HEK293 (cell line): ENCODE data around the gene TLE4.

ENCODE experiments used
- CTCF ChIA-PET: fragments of 350-600 bp; formaldehyde crosslinking; extraction: SDS; loops from one replicate; lab custom pipeline; 2021; ENCODE audit warnings: antibody characterized with exemption; lab: Yijun Ruan, JAX
- POLR2A ChIA-PET: fragments of 300-600 bp; formaldehyde crosslinking; extraction: SDS; loops from one replicate; lab custom pipeline; 2020; ENCODE audit warnings: antibody characterized with exemption, inconsistent platforms; lab: Yijun Ruan, JAX
- H3K27ac ChIP-seq: fragments of 200-500 bp; sonication (Bioruptor generic); 2 replicates; pipeline ENCODE4 v1.5.1; 2014; ENCODE audit warnings: low read depth, low read length, control low read depth, inconsistent platforms; ENCODE audit errors: extremely low read depth
- H3K36me3 ChIP-seq, 2 experiments: fragments of 200-500 bp in 1 of 2; sonication (Bioruptor generic) in 1 of 2; 1 replicate in 1 of 2; 2 replicates in 1 of 2; pipeline ENCODE4 v1.5.1; 2014 to 2017; ENCODE audit warnings: inconsistent platforms in 2 of 2, low read length in 2 of 2; ENCODE audit not compliant: control insufficient read depth in 2 of 2, insufficient read depth in 1 of 2
- H3K4me1 ChIP-seq: fragments of 200-500 bp; sonication (Bioruptor generic); 2 replicates; pipeline ENCODE4 v1.5.1; 2014; ENCODE audit warnings: mild to moderate bottlenecking, low read length, inconsistent platforms; ENCODE audit not compliant: control insufficient read depth, insufficient read depth
- H3K4me3 ChIP-seq: 2 replicates; pipeline ENCODE4 v1.5.1; 2011; ENCODE audit warnings: low read depth, mild to moderate bottlenecking, control low read depth, low read length, moderate library complexity
- H3K9me3 ChIP-seq: fragments of 200-500 bp; sonication (Bioruptor generic); 2 replicates; pipeline ENCODE4 v1.5.1; 2014; ENCODE audit warnings: low read depth, low read length, inconsistent platforms; ENCODE audit not compliant: control insufficient read depth, insufficient read depth
- ATF2 ChIP-seq: fragments of 450-650 bp; formaldehyde crosslinking; IDR thresholded peaks from 2 replicates; pipeline ENCODE4 v1.5.1; 2016; ENCODE audit warnings: missing biosample characterization, missing genetic modification characterization, low read depth
- CTCF ChIP-seq: fragments of 450-650 bp; formaldehyde crosslinking; IDR thresholded peaks from 2 replicates; pipeline ENCODE4 v1.5.1; 2016; ENCODE audit warnings: missing biosample characterization, missing genetic modification characterization
- HOXD13 ChIP-seq: sonication (generic); formaldehyde crosslinking; IDR thresholded peaks from 2 replicates; pipeline ENCODE4 v1.8.0; 2022; ENCODE audit warnings: missing genetic modification reagents, borderline replicate concordance
- MEIS1 ChIP-seq: sonication (generic); formaldehyde crosslinking; IDR thresholded peaks from 2 replicates; pipeline ENCODE4 v1.8.1; 2022; ENCODE audit warnings: missing genetic modification reagents, mild to moderate bottlenecking, borderline replicate concordance
- SALL2 ChIP-seq: fragments of 450-650 bp; formaldehyde crosslinking; IDR thresholded peaks from 2 replicates; pipeline ENCODE4 v1.5.0; 2017; ENCODE audit warnings: missing biosample characterization, mild to moderate bottlenecking, missing genetic modification characterization, borderline replicate concordance
- TCF7L2 ChIP-seq: IDR thresholded peaks from 2 replicates; pipeline ENCODE4 v1.6.1; 2011; ENCODE audit warnings: low read depth, mild to moderate bottlenecking, inconsistent platforms, low read length, moderate library complexity, borderline replicate concordance
- ZBTB48 ChIP-seq: fragments of 450-650 bp; formaldehyde crosslinking; IDR thresholded peaks from 2 replicates; pipeline ENCODE4 v1.5.1; 2016; ENCODE audit warnings: missing biosample characterization, missing genetic modification characterization
- ZBTB7A ChIP-seq: fragments of 450-650 bp; formaldehyde crosslinking; IDR thresholded peaks from 2 replicates; pipeline ENCODE4 v1.5.1; 2016; ENCODE audit warnings: low read depth, missing biosample characterization, missing genetic modification characterization
- ZNF10 ChIP-seq: fragments of 450-650 bp; formaldehyde crosslinking; IDR thresholded peaks from 2 replicates; pipeline ENCODE4 v1.5.1; 2017; ENCODE audit warnings: missing biosample characterization, missing genetic modification characterization
- ZNF112 ChIP-seq: fragments of 450-650 bp; formaldehyde crosslinking; IDR thresholded peaks from 2 replicates; pipeline ENCODE4 v1.5.0; 2017; ENCODE audit warnings: missing biosample characterization, missing genetic modification characterization
- ZNF174 ChIP-seq: fragments of 450-650 bp; formaldehyde crosslinking; IDR thresholded peaks from 2 replicates; pipeline ENCODE4 v1.5.0; 2017; ENCODE audit warnings: missing biosample characterization, mild to moderate bottlenecking, missing genetic modification characterization
- ZNF175 ChIP-seq: fragments of 450-650 bp; formaldehyde crosslinking; IDR thresholded peaks from 2 replicates; pipeline ENCODE4 v1.5.1; 2016; ENCODE audit warnings: missing biosample characterization, missing genetic modification characterization
- ZNF23 ChIP-seq: fragments of 450-650 bp; formaldehyde crosslinking; IDR thresholded peaks from 2 replicates; pipeline ENCODE4 v1.5.1; 2016; ENCODE audit warnings: missing biosample characterization, missing genetic modification characterization, borderline replicate concordance
- ZNF416 ChIP-seq: fragments of 450-650 bp; formaldehyde crosslinking; IDR thresholded peaks from 2 replicates; pipeline ENCODE4 v1.5.1; 2016; ENCODE audit warnings: missing biosample characterization, missing genetic modification characterization
- ZNF426 ChIP-seq: fragments of 450-650 bp; formaldehyde crosslinking; IDR thresholded peaks from 2 replicates; pipeline ENCODE4 v1.5.1; 2017; ENCODE audit warnings: missing biosample characterization, missing genetic modification characterization, mild to moderate bottlenecking, inconsistent platforms, moderate library complexity
- ZNF501 ChIP-seq: fragments of 450-650 bp; formaldehyde crosslinking; IDR thresholded peaks from 2 replicates; pipeline ENCODE4 v1.5.1; 2016; ENCODE audit warnings: missing biosample characterization, missing genetic modification characterization
- ZNF518A ChIP-seq: fragments of 450-650 bp; formaldehyde crosslinking; conservative IDR thresholded peaks from 2 replicates; pipeline ENCODE4 v1.5.1; 2016; ENCODE audit warnings: low read depth, missing biosample characterization, missing genetic modification characterization
- ZNF529 ChIP-seq: fragments of 450-650 bp; formaldehyde crosslinking; IDR thresholded peaks from 2 replicates; pipeline ENCODE4 v1.5.1; 2017; ENCODE audit warnings: missing genetic modification characterization, missing biosample characterization; ENCODE audit not compliant: insufficient replicate concordance
- ZNF530 ChIP-seq: fragments of 450-650 bp; formaldehyde crosslinking; IDR thresholded peaks from 2 replicates; pipeline ENCODE4 v1.5.1; 2016; ENCODE audit warnings: low read depth, missing biosample characterization, missing genetic modification characterization
- ZNF544 ChIP-seq: fragments of 450-650 bp; formaldehyde crosslinking; IDR thresholded peaks from 2 replicates; pipeline ENCODE4 v1.5.0; 2017; ENCODE audit warnings: missing biosample characterization, missing genetic modification characterization
- ZNF560 ChIP-seq: fragments of 450-650 bp; formaldehyde crosslinking; IDR thresholded peaks from 2 replicates; pipeline ENCODE4 v1.5.1; 2017; ENCODE audit warnings: missing biosample characterization, missing genetic modification characterization, borderline replicate concordance
- ZNF621 ChIP-seq: fragments of 450-650 bp; formaldehyde crosslinking; IDR thresholded peaks from 2 replicates; pipeline ENCODE4 v1.5.1; 2017; ENCODE audit warnings: missing biosample characterization, missing genetic modification characterization
- ZNF747 ChIP-seq: fragments of 450-650 bp; formaldehyde crosslinking; IDR thresholded peaks from 2 replicates; pipeline ENCODE4 v1.5.1; 2016; ENCODE audit warnings: missing biosample characterization, missing genetic modification characterization
- ZNF777 ChIP-seq: fragments of 450-650 bp; formaldehyde crosslinking; IDR thresholded peaks from 2 replicates; pipeline ENCODE4 v1.5.1; 2017; ENCODE audit warnings: missing biosample characterization, missing genetic modification characterization, borderline replicate concordance
- ZXDB ChIP-seq: fragments of 450-650 bp; formaldehyde crosslinking; IDR thresholded peaks from 2 replicates; pipeline ENCODE4 v1.5.1; 2016; ENCODE audit warnings: missing biosample characterization, missing genetic modification characterization

Gene TLE4

GRCh38 chr9:79709743-79710674, 138.2 kb downstream of the TLE4 start:
- H3K4me1 ChIP-seq, result no peaks in the 10 kb centered on the region
- TF ChIP-seq SALL2 (tag by site-specific recombination) (no peak), ZNF747 (tag by site-specific recombination) (no peak), ZNF426 (tag by site-specific recombination) (no peak), ZNF530 (tag by site-specific recombination) (no peak), ATF2 (tag by site-specific recombination) (no peak), ZNF10 (tag by site-specific recombination) (no peak), ZNF501 (tag by site-specific recombination) (no peak), CTCF (tag by site-specific recombination) (no peak), ZNF175 (tag by site-specific recombination) (no peak), ZNF777 (tag by site-specific recombination) (no peak), ZNF416 (no peak)
- H3K36me3 ChIP-seq, result peaks cover 0 to 98% of the 10 kb centered on the region in 2 experiments; a peak in 1 of 3 replicates
- CTCF ChIA-PET, result interaction anchor here (0.5 to 0.6 kb wide), 2 partner anchors 95 to 577 kb away, joined by 3 read pairs; no protein-coding TSS in a partner anchor
- H3K4me3 ChIP-seq, result no peak overlapping the region
- POLR2A ChIA-PET, result no interaction called here
- H3K9me3 ChIP-seq, result no peaks in the 10 kb centered on the region
- H3K27ac ChIP-seq, result no peak overlapping the region

- H3K36me3 ChIP-seq, result peaks cover 0 to 98% of the 10 kb centered on the region in 2 experiments; a peak in 1 of 3 replicates
- H3K27ac ChIP-seq, result no peak overlapping the region
- CTCF ChIA-PET, result interaction anchor here (0.6 kb wide), 1 partner anchor 9 kb away, joined by 3 read pairs; no protein-coding TSS in a partner anchor
- POLR2A ChIA-PET, result no interaction called here
- H3K9me3 ChIP-seq, result no peaks in the 10 kb centered on the region
- H3K4me1 ChIP-seq, result no peaks in the 10 kb centered on the region
- no peak overlapping the region for H3K4me3 ChIP-seq
- TF ChIP-seq ZNF112 (tag by site-specific recombination) (no peak), ZNF529 (tag by site-specific recombination) (no peak), ZBTB48 (tag by site-specific recombination) (no peak), ZNF560 (tag by site-specific recombination) (no peak), ZBTB7A (tag by site-specific recombination) (no peak), TCF7L2 (no peak), ZNF544 (no peak), ZNF621 (tag by site-specific recombination) (no peak), ZXDB (tag by site-specific recombination) (no peak), MEIS1 (CRISPR knock-in tag) (no peak), HOXD13 (CRISPR knock-in tag) (no peak), ZNF518A (no peak), ZNF23 (tag by site-specific recombination) (no peak), ZNF777 (tag by site-specific recombination) (no peak), ZNF174 (tag by site-specific recombination) (no peak)
Observed at GRCh38 chr9:79711874-79712273, 140.1 kb downstream of the TLE4 start.
